GM19328 (cell line): Measurements from ENCODE around the gene TMEM178A.
"Not testable (repeated sequence)": the region's sequence is repeated elsewhere in the genome, so short reads cannot be mapped to it uniquely, and the experiment has no call there.

Experiments
- ATAC-seq: cut with Tn5 transposase; IDR thresholded peaks from one replicate; pipeline ENCODE4 v1.9.1; 2021; ENCODE audit warnings: mild to moderate bottlenecking, moderate library complexity; ENCODE audit not compliant: unreplicated experiment

Gene TMEM178A

GRCh38 chr2:39665811-39666490, at the start of gene TMEM178A:
Gene TMEM178A, plus strand, starts transcription at chr2:39665917. Its CDS starts 58 bp downstream, at chr2:39665975.
- no peak for ATAC-seq

GRCh38 chr2:39618236-39618635, 47.5 kb upstream of the TMEM178A start:
- no peak for ATAC-seq

- no peak for ATAC-seq
Measured at GRCh38 chr2:39618736-39619135, 47.0 kb upstream of the TMEM178A start.

- no peak for ATAC-seq
Measured at GRCh38 chr2:39620067-39620466, 45.6 kb upstream of the TMEM178A start.

GRCh38 chr2:39621596-39621995, 44.1 kb upstream of the TMEM178A start:
- no peak for ATAC-seq

- ATAC-seq = no peak
Measured at GRCh38 chr2:39622860-39623259, 42.9 kb upstream of the TMEM178A start.

- ATAC-seq = no peak
Measured at GRCh38 chr2:39623917-39624316, 41.8 kb upstream of the TMEM178A start.

GRCh38 chr2:39625193-39625926, 40.4 kb upstream of the TMEM178A start:
- ATAC-seq = no peak

GRCh38 chr2:39625927-39626270, 39.8 kb upstream of the TMEM178A start:
- ATAC-seq = no peak

GRCh38 chr2:39628346-39628745, 37.4 kb upstream of the TMEM178A start:
- not testable (repeated sequence) for ATAC-seq

GRCh38 chr2:39629646-39630045, 36.1 kb upstream of the TMEM178A start:
- no peak for ATAC-seq

GRCh38 chr2:39631256-39631655, 34.5 kb upstream of the TMEM178A start:
- no peak for ATAC-seq

GRCh38 chr2:39631718-39632117, 34.0 kb upstream of the TMEM178A start:
- ATAC-seq = no peak

- ATAC-seq = no peak
Measured at GRCh38 chr2:39632876-39633275, 32.8 kb upstream of the TMEM178A start.

- ATAC-seq = no peak
Measured at GRCh38 chr2:39636306-39636705, 29.4 kb upstream of the TMEM178A start.

- ATAC-seq = no peak
Measured at GRCh38 chr2:39638581-39638980, 27.1 kb upstream of the TMEM178A start.

GRCh38 chr2:39640107-39640506, 25.6 kb upstream of the TMEM178A start:
- ATAC-seq = no peak

- ATAC-seq = no peak
Measured at GRCh38 chr2:39640681-39641080, 25.0 kb upstream of the TMEM178A start.

- no peak for ATAC-seq
Measured at GRCh38 chr2:39641635-39642034, 24.1 kb upstream of the TMEM178A start.

- ATAC-seq = no peak
Measured at GRCh38 chr2:39642051-39642718, 23.5 kb upstream of the TMEM178A start.

- ATAC-seq = no peak
Measured at GRCh38 chr2:39645826-39646225, 19.9 kb upstream of the TMEM178A start.

- ATAC-seq = no peak
Measured at GRCh38 chr2:39646267-39646666, 19.4 kb upstream of the TMEM178A start.
